H1 (cell line): ENCODE data around the gene CD164L2. TPM values are rescaled to one million over a fixed set of nuclear protein-coding genes. Genes with fewer than 3 reads are reported as not detected.

Experiments
- BRCA1 ChIP-seq: IDR thresholded peaks from 2 replicates; pipeline ENCODE4 v1.6.1; 2012; ENCODE audit warnings: low read depth, low read length, improper control_type of control experiment
- CBX5 ChIP-seq: fragments of 300-800, 300-1000 bp; sonication (generic); IDR thresholded peaks from 2 replicates; pipeline ENCODE4 v1.7.1; 2016; ENCODE audit warnings: antibody characterized with exemption, low read length, low read depth
- CHD2 ChIP-seq: IDR thresholded peaks from 2 replicates; pipeline ENCODE4 v1.6.1; 2012; ENCODE audit warnings: low read length, improper control_type of control experiment
- CTCF ChIP-seq, 3 experiments: IDR thresholded peaks; 1 replicate in 2 of 3; 2 replicates in 1 of 3; pipeline versions ENCODE4 v1.5.1 to v1.6.1; 2011; ENCODE audit warnings: low read length in 3 of 3, mild to moderate bottlenecking in 3 of 3, inconsistent platforms in 2 of 3, low read depth in 1 of 3, moderate library complexity in 1 of 3; ENCODE audit not compliant: insufficient read depth in 1 of 3; ENCODE audit errors: control extremely low read depth in 1 of 3
- EP300 ChIP-seq, 2 experiments: IDR thresholded peaks; 1 replicate in 1 of 2; 2 replicates in 1 of 2; pipeline ENCODE4 v1.6.1; 2011 to 2012; ENCODE audit warnings: low read depth in 2 of 2, low read length in 2 of 2, mild to moderate bottlenecking in 2 of 2, borderline replicate concordance in 1 of 2, inconsistent platforms in 1 of 2, moderate library complexity in 1 of 2
- RBBP5 ChIP-seq: IDR thresholded peaks from 2 replicates; pipeline ENCODE4 v1.7.1; 2012; ENCODE audit warnings: low read depth, mild to moderate bottlenecking, inconsistent platforms, low read length, moderate library complexity, borderline replicate concordance
- TEAD4 ChIP-seq: IDR thresholded peaks from 2 replicates; pipeline ENCODE4 v1.6.1; 2012; ENCODE audit warnings: low read depth, low read length, inconsistent platforms, mixed read lengths
- polyA plus RNA-seq, 7 experiments: library from polyadenylated mRNA; depleted of rRNA in 3 of 7; stranded (reverse) in 5 of 7; unstranded in 2 of 7; fragments of >200 nt in 5 of 7; fragments of 200-250 nt in 2 of 7; gene quantifications; 1 replicate in 5 of 7; 2 replicates in 1 of 7; 4 replicates in 1 of 7; pipeline versions ENCODE4 v1.2.1 to v1.2.3, GENCODE V29; 2011 to 2013; ENCODE audit warnings: missing spikeins in 2 of 7, mixed read lengths in 2 of 7
- total RNA-seq: library from RNA; stranded (reverse); fragmentation: NEBNext Ultra II Directional; extraction: Animal tissue kit (Norgen Biotek cat#: 25700); gene quantifications from 2 replicates; pipeline ENCODE4 v1.2.1, GENCODE V29; 2021

The CD164L2 gene
- total and polyA plus RNA-seq, 2 of the 8 experiments (the other 6 are each of a cell fraction or from before 2014, with no cell fraction given): 3.3 TPM

GRCh38 chr1:27345272-27345671, 37.9 kb downstream of the CD164L2 start (continued):
- TF ChIP-seq CHD2 (no peak), EP300 (IDR thresholded peaks at IDR 0.05; ENCODE audit: borderline replicate concordance in 1 of 2, low read depth in 2 of 2, low read length in 2 of 2) (no peak), TEAD4 (no peak), CBX5 (no peak), CTCF (IDR thresholded peaks at IDR 0.05; ENCODE audit: control extremely low read depth in 1 of 3, insufficient read depth in 1 of 3, low read depth in 1 of 3, low read length in 3 of 3) (no peak), RBBP5 (no peak), BRCA1 (no peak)
